SJCRH30 (cell line): ENCODE measurements around the gene ING2. TPM values are rescaled to one million over a fixed set of nuclear protein-coding genes. Genes with fewer than 3 reads are reported as not detected.
"Not testable (repeated sequence)": the region's sequence is repeated elsewhere in the genome, so short reads cannot be mapped to it uniquely, and the experiment has no call there.

Source experiments
- DNase-seq, 2 experiments: peaks; one replicate each; pipeline ENCODE4 v3.0.0-alpha.2; 2015 to 2020
- H3K27ac ChIP-seq: fragments of 250-450 bp; sonication (Bioruptor Pico); 2 replicates; pipeline ENCODE4 v1.5.1; 2020; ENCODE audit warnings: mild to moderate bottlenecking, moderate library complexity
- H3K27me3 ChIP-seq: fragments of 250-450 bp; sonication (Bioruptor Pico); 2 replicates; pipeline ENCODE4 v1.5.1; 2020; ENCODE audit warnings: mild to moderate bottlenecking, moderate library complexity
- H3K36me3 ChIP-seq: fragments of 250-450 bp; sonication (Bioruptor Pico); 2 replicates; pipeline ENCODE4 v1.5.1; 2020; ENCODE audit warnings: mild to moderate bottlenecking, moderate library complexity
- H3K4me1 ChIP-seq: fragments of 250-450 bp; sonication (Bioruptor Pico); 2 replicates; pipeline ENCODE4 v1.5.1; 2020; ENCODE audit warnings: mild to moderate bottlenecking, moderate library complexity
- H3K4me3 ChIP-seq: fragments of 250-450 bp; sonication (Bioruptor Pico); 2 replicates; pipeline ENCODE4 v1.5.1; 2020; ENCODE audit warnings: mild to moderate bottlenecking, moderate library complexity
- H3K9me3 ChIP-seq: fragments of 250-450 bp; sonication (Bioruptor Pico); replicated peaks from 2 replicates; pipeline ENCODE4 v1.5.1; 2020; ENCODE audit warnings: mild to moderate bottlenecking, moderate library complexity
- total RNA-seq: library from RNA; depleted of rRNA; stranded (reverse); fragments of >200 nt; shearing (Covaris generic); gene quantifications from 2 replicates; pipeline ENCODE4 v1.2.3, GENCODE V29; 2014; rRNA removed

Gene ING2
- total RNA-seq, 1 experiment from 2014 or later = 11.8 TPM

DNA sequence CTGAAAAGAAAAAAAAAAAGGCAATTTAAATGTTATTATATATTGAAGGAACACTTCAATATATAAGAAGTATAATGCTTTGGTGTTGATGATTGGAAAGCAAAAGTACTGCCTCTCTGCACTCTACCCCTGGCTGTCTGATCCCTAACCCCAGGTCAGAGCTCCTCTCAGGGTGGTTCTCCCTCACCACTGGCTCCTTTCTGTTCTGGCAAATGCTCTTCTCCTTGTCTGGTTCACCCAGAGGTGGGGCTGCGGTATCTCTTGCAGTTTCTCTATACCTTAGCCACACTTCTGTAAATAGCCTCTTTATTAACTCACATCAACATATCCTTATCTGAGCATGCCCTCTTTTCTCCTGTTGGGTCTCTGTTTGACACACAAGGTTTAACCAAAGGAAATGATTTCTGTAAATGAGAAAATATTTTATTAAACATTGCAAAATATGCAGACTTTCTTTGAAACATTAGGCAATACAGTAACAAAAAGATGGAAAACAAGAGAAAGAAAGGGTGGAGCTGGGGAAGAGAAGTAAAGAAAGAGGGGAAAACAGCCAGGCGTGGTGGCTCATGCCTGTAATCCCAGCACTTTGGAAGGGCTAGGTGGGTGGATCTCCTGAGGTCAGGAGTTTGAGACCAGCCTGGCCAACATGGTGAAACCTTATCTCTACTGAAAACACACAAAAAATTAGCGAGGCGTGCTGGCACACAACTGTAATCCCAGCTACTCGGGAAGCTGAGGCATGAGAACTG lies 45.7 kb downstream of the ING2 start:
- H3K9me3 ChIP-seq = no peaks in the 10 kb centered on the region
- no peak overlapping the region for H3K4me3 ChIP-seq
- no peaks in the 10 kb centered on the region for H3K36me3 ChIP-seq
- H3K27me3 ChIP-seq = no peaks in the 10 kb centered on the region
- H3K4me1 ChIP-seq = no peaks in the 10 kb centered on the region
- no peak overlapping the region for H3K27ac ChIP-seq
- no peak for DNase-seq

DNA sequence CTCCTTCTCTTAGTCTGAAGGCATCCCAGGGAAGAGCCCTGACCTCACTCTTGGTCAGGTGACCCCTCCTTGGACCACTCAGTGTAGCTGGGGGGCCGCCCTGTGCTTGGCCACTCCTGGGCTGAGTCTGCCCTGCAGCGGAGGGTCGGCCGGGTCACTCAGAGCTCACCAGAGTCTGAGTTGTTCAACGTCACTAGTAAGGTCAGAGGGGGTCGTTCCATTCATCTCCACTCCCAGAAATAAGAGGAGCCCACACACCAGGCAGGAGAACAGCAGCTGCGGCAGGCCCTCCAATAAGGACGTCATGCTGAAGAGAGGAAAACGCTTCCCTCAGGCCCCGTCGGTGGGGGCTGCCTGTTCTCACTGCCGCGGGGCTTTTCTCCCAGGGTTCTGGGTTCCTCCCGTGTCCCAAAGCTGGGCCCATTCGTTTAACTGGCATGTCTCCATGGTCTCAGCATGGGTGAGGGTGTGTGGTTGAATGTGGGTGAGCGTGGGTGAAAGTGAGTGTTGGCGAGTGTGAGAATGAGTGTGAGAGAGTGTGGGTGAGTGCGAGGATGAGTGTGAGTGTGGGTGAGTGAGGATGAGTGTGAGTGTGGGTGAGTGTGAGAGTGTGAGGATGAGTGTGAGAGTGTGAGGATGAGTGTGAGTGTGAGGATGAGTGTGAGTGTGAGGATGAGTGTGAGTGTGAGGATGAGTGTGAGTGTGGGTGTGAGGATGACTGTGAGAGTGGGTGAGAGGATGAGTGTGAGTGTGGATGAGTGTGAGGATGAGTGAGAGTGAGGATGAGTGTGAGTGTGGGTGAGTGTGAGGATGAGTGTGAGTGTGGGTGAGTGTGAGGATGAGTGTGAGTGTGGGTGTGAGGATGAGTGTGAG lies 47.7 kb downstream of the ING2 start:
- no peak for DNase-seq
- H3K36me3 ChIP-seq = no peaks in the 10 kb centered on the region
- no peak overlapping the region for H3K27ac ChIP-seq
- no peaks in the 10 kb centered on the region for H3K4me1 ChIP-seq
- H3K27me3 ChIP-seq = no peaks in the 10 kb centered on the region
- H3K9me3 ChIP-seq = no peaks in the 10 kb centered on the region
- H3K4me3 ChIP-seq = no peak overlapping the region

DNA sequence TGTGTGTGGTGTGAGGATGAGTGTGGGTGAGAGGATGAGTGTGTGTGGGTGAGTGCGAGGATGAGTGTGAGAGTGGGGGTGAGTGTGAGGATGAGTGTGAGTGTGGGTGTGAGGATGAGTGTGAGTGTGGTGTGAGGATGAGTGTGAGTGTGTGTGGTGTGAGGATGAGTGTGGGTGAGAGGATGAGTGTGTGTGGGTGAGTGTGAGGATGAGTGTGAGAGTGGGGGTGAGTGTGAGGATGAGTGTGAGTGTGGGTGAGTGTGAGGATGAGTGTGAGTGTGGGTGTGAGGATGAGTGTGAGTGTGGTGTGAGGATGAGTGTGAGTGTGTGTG lies 48.3 kb downstream of the ING2 start:
- not testable (repeated sequence) for H3K27ac ChIP-seq, H3K4me1 ChIP-seq, H3K36me3 ChIP-seq, DNase-seq, H3K4me3 ChIP-seq, H3K27me3 ChIP-seq, H3K9me3 ChIP-seq

DNA sequence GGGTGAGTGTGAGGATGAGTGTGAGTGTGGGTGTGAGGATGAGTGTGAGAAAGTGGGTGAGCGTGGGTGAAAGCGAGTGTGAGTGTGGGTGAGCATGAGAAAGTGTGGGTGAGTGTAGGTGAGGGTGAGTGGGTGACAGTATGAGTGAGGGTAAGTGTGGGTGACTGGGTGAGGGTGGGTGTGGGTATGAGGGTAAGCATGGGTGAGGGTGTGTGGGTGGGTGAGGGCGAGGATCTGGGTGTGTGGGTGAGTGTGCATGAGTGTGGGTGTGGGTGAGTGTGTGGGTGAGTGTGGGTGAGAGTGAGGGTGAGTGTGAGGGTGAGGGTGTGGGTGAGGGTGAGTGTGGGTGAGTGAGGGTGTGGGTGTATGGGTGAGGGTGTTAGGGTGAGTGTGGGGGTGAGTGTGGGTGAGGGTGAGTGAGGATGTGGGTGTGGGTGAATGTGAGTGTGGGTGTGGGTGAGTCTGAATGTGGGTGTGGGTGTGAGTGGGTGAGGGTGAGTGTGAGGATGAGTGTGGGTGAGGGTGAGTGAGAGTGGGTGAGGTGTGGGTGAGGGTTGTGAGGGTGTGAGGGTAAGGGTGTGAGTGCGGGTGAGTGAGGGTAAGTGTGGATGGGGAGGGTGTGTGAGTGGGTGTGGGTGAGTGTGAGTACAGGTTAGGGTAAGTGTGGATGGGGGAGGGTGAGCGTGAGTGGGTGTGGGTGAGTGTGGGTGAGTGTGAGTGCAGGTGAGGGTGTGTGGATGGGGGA lies 48.9 kb downstream of the ING2 start:
- Histone ChIP-seq H3K27me3 (no peaks in the 10 kb centered on the region), H3K27ac (no peak overlapping the region), H3K36me3 (no peaks in the 10 kb centered on the region), H3K9me3 (no peaks in the 10 kb centered on the region), H3K4me1 (no peaks in the 10 kb centered on the region), H3K4me3 (no peak overlapping the region)
- no peak for DNase-seq

GRCh38 chr4:183554346-183554686 lies 49.5 kb downstream of the ING2 start:
- H3K27me3 ChIP-seq = no peaks in the 10 kb centered on the region
- H3K27ac ChIP-seq = no peak overlapping the region
- no peaks in the 10 kb centered on the region for H3K9me3 ChIP-seq
- no peak for DNase-seq
- no peaks in the 10 kb centered on the region for H3K36me3 ChIP-seq
- no peak overlapping the region for H3K4me3 ChIP-seq
- H3K4me1 ChIP-seq = no peaks in the 10 kb centered on the region

DNA sequence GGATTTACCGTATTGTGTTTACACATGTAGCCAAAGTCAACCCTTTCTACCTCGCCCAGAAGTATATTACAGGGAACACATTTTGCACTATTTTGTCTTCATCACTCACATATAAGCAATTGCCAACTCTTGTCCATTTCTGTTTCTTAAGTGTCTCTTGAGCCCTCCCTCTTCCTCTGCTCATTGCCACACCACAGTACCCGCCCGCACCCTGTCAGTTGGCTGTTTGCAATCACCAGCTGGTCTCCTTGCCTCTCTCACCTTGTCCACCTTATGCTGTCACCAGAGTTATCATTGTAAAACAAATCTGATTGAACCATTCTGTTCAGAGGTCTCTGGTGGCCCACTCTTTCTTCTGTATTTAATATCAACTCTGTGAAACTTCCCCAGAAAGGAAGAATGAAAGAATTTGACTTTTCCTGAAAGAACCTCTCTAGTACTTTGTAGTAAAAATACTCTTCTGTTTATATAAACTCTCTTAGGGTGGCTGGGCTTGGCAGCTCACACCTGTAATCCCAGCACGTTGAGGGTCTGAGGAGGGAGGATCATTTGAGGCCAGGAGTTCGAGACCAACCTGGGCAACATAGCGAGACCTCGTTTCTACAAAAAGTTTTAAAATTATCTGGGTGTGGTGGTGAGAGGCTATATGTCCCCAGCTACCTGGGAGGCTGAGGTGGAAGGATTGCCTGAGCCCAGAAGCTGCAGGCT lies 50.2 kb downstream of the ING2 start:
- Histone ChIP-seq H3K4me1 (no peaks in the 10 kb centered on the region), H3K4me3 (no peak overlapping the region), H3K27ac (no peak overlapping the region), H3K27me3 (no peaks in the 10 kb centered on the region), H3K36me3 (no peaks in the 10 kb centered on the region), H3K9me3 (no peaks in the 10 kb centered on the region)
- DNase-seq = no peak

GRCh38 chr4:183556947-183557346 lies 52.1 kb downstream of the ING2 start:
- Histone ChIP-seq H3K9me3 (no peaks in the 10 kb centered on the region), H3K4me1 (no peaks in the 10 kb centered on the region), H3K4me3 (no peak overlapping the region), H3K27ac (no peak overlapping the region), H3K36me3 (no peaks in the 10 kb centered on the region), H3K27me3 (no peaks in the 10 kb centered on the region)
- no peak for DNase-seq

DNA sequence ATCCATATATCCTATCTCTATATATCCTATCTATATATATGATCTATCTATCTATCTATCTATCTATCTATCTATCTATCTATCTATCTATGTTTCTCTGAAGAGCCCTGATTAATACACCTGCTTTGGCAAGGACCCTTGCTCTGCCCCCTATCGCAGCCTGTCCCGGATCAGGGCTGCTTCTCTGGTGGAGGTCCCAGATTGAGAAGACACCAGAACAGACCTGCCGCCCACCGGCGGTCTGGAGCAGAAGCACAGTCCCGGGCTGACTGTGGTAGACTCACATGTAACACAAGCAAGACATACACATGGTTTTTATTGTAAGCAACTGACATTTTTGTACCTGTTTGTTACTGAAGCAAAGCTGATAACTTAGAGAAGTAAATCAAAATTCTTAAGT lies 52.8 kb downstream of the ING2 start:
- H3K36me3 ChIP-seq = no peaks in the 10 kb centered on the region

DNA sequence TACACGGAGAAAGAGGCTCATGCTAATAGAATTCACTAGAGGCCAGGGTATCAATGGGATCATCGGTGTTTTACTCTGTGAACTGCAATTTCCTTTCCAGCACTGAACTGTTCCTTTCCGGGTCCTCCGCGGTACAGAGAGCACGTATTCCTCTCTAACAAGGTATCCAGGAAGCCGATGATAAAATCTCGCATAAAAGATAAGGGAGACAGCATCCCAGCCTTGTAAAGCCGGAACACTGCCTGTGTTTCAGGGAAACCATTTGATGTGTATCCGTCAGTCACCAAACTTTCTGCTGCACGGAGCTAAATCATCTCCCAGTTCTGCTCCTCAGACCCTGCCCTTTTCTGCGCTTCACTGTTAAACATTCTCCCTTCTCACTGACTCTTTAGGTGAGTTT lies 54.0 kb downstream of the ING2 start:
- Histone ChIP-seq H3K4me1 (no peaks in the 10 kb centered on the region), H3K4me3 (no peak overlapping the region)
- no peak for DNase-seq

More for the DNA sequence above, 52.8 kb downstream of the ING2 start:
- Histone ChIP-seq H3K4me1 (no peaks in the 10 kb centered on the region), H3K4me3 (no peak overlapping the region), H3K27me3 (no peaks in the 10 kb centered on the region), H3K27ac (no peak overlapping the region), H3K9me3 (no peaks in the 10 kb centered on the region)
- DNase-seq = no peak

DNA sequence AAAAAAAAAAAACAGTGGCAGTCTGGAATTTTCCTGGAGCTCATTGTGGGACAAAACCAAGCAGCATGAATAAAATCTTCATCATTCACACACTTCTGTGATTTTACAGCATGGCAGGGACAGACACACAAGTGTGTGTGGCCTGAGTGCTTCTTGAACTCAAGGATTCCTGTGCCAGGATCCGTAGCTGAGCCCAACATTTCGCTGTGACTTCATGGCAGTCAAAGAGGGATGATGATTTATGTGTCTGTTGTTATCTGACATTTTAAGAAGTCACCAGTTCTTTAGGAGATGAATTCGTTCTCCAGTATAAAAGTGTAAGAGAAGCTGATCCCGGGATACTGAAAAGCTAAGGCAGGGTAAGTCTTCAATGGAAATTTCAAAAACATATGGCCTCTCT lies 57.0 kb downstream of the ING2 start:
- Histone ChIP-seq H3K4me1 (no peaks in the 10 kb centered on the region), H3K4me3 (no peak overlapping the region), H3K27me3 (no peaks in the 10 kb centered on the region), H3K9me3 (no peaks in the 10 kb centered on the region), H3K36me3 (no peaks in the 10 kb centered on the region), H3K27ac (no peak overlapping the region)
- DNase-seq = no peak

More for the DNA sequence above, 54.0 kb downstream of the ING2 start:
- Histone ChIP-seq H3K27ac (no peak overlapping the region), H3K36me3 (no peaks in the 10 kb centered on the region), H3K9me3 (no peaks in the 10 kb centered on the region), H3K27me3 (no peaks in the 10 kb centered on the region)

Other genes starting within 250 kb of the ING2 start
- gene CLDN22, start 184.8 kb upstream of the ING2 start, total RNA-seq = not detected in 2 replicates
- not detected in 2 replicates for gene CLDN24, start 182.6 kb upstream of the ING2 start, total RNA-seq
- 19.2 and 19.5 TPM in 2 replicates for gene CDKN2AIP, start 60.4 kb upstream of the ING2 start, total RNA-seq
- gene RWDD4, start 154.1 kb downstream of the ING2 start, total RNA-seq = 25.2 and 26.3 TPM in 2 replicates
- 22.3 and 23.5 TPM in 2 replicates for gene TRAPPC11, start 154.2 kb downstream of the ING2 start, total RNA-seq